GM12873 (cell line): ENCODE results near the gene PTPRN2.

ENCODE experiments used
- CTCF ChIP-seq: IDR thresholded peaks from 2 replicates; pipeline ENCODE4 v1.5.1; 2012; ENCODE audit warnings: low read depth, mild to moderate bottlenecking, moderate library complexity, low read length, control low read depth; ENCODE audit not compliant: insufficient read depth; ENCODE audit errors: missing control alignments

PTPRN2 gene

GRCh38 chr7:158325530-158326381 is 261.9 kb downstream of the PTPRN2 start:
- no peak for TF ChIP-seq CTCF

GRCh38 chr7:158324397-158325360 is 262.9 kb downstream of the PTPRN2 start:
- TF ChIP-seq CTCF = no peak

GRCh38 chr7:158323741-158324396 is 263.8 kb downstream of the PTPRN2 start:
- no peak for TF ChIP-seq CTCF

- no peak for TF ChIP-seq CTCF
Observed at GRCh38 chr7:158322616-158323530, 264.8 kb downstream of the PTPRN2 start.

- no peak for TF ChIP-seq CTCF
Observed at GRCh38 chr7:158321936-158322615, 265.5 kb downstream of the PTPRN2 start.

- TF ChIP-seq CTCF = no peak
Observed at GRCh38 chr7:158321056-158321700, 266.4 kb downstream of the PTPRN2 start.
